Pulmonary artery endothelial cell (primary cell): Measurements from ENCODE around the gene VPS9D1. TPM values are rescaled to one million over a fixed set of nuclear protein-coding genes. Genes with fewer than 3 reads are reported as not detected.
"Not testable (repeated sequence)": the region's sequence is repeated elsewhere in the genome, so short reads cannot be mapped to it uniquely, and the experiment has no call there.

ENCODE experiments used
- DNase-seq: peaks from one replicate; pipeline ENCODE4 v3.0.0-alpha.2; 2011; ENCODE audit warnings: low read depth, low spot score
- total RNA-seq: library from RNA; depleted of rRNA; stranded (reverse); fragments of >200 nt; gene quantifications from 2 replicates; pipeline ENCODE4 v1.2.3, GENCODE V29; 2014

VPS9D1 gene
- total RNA-seq, 1 donor from 2014 or later: 7.1 TPM

GRCh38 chr16:89693931-89694783 is 26.5 kb downstream of the VPS9D1 start:
- DNase-seq: no peak

GRCh38 chr16:89693289-89693731 is 27.4 kb downstream of the VPS9D1 start:
- no peak for DNase-seq

- DNase-seq: no peak
These were observed 28.6 kb downstream of the VPS9D1 start for GRCh38 chr16:89691986-89692569.

GRCh38 chr16:89691231-89691985 is 29.3 kb downstream of the VPS9D1 start:
- DNase-seq: no peak

- no peak for DNase-seq
These were observed 30.3 kb downstream of the VPS9D1 start for GRCh38 chr16:89690392-89690901.

- DNase-seq: not testable (repeated sequence)
These were observed 31.1 kb downstream of the VPS9D1 start for GRCh38 chr16:89689621-89690020.

GRCh38 chr16:89689142-89689541 is 31.6 kb downstream of the VPS9D1 start:
- DNase-seq: no peak

- no peak for DNase-seq
These were observed 32.3 kb downstream of the VPS9D1 start for GRCh38 chr16:89688395-89688794.

- DNase-seq: no peak
These were observed 33.4 kb downstream of the VPS9D1 start for GRCh38 chr16:89687092-89687940.

- DNase-seq: no peak
These were observed 34.1 kb downstream of the VPS9D1 start, which contains the start of gene CDK10 for GRCh38 chr16:89686520-89687091. TSS of gene CDK10 (plus strand) at chr16:89686689. CDS start at chr16:89686711, 22 bp downstream.

GRCh38 chr16:89685916-89686315 is 34.8 kb downstream of the VPS9D1 start:
- DNase-seq: no peak

GRCh38 chr16:89678258-89678657 is 42.4 kb downstream of the VPS9D1 start:
- no peak for DNase-seq

- no peak for DNase-seq
These were observed 48.3 kb downstream of the VPS9D1 start for GRCh38 chr16:89672177-89672941.

GRCh38 chr16:89671565-89671964 is 49.1 kb downstream of the VPS9D1 start:
- DNase-seq: not testable (repeated sequence)

GRCh38 chr16:89670496-89671431 is 49.9 kb downstream of the VPS9D1 start:
- no peak for DNase-seq

GRCh38 chr16:89669755-89670154 is 50.9 kb downstream of the VPS9D1 start:
- DNase-seq: no peak

GRCh38 chr16:89668790-89669158 is 51.9 kb downstream of the VPS9D1 start:
- DNase-seq: no peak

- no peak for DNase-seq
These were observed 53.1 kb downstream of the VPS9D1 start for GRCh38 chr16:89667633-89668032.

- DNase-seq: not testable (repeated sequence)
These were observed 53.7 kb downstream of the VPS9D1 start for GRCh38 chr16:89667000-89667399.
